HG03135 (cell line): ENCODE data around the gene SMURF1.

ENCODE experiments used
- ATAC-seq: cut with Tn5 transposase; IDR thresholded peaks from one replicate; pipeline ENCODE4 v1.9.1; 2021; ENCODE audit warnings: mild to moderate bottlenecking, moderate library complexity; ENCODE audit not compliant: unreplicated experiment

The SMURF1 gene

GRCh38 chr7:99098824-99099498 is 44.9 kb downstream of the SMURF1 start:
- ATAC-seq, result no peak

DNA sequence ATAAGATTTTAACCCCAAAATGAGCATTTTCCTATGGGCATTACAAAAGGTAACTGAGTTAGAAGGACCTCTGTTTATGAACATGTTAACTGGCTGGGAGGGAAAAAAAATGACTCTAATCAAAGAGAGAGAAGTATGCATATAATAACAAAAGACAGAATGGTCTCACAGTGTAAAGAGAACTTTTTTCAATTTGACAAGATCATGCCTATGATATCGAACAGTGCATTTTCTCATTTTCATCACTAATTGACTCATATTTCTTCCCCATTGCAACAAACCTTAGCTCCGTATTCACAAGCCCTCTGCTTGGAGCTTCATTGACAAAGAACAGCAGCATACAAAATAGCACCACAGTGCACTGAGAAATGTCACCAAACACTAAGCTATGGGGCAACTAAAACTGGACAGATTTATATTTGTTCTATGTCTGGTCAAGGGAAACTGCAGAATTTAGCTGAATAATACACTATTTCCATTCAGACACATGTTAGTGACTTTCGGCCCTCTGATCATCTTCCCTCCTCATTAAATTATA is 45.6 kb downstream of the SMURF1 start:
- ATAC-seq, result no peak

- ATAC-seq, result no peak
Measured at GRCh38 chr7:99097730-99098129, 46.2 kb downstream of the SMURF1 start.

GRCh38 chr7:99096124-99096887 is 47.6 kb downstream of the SMURF1 start:
- ATAC-seq, result no peak

DNA sequence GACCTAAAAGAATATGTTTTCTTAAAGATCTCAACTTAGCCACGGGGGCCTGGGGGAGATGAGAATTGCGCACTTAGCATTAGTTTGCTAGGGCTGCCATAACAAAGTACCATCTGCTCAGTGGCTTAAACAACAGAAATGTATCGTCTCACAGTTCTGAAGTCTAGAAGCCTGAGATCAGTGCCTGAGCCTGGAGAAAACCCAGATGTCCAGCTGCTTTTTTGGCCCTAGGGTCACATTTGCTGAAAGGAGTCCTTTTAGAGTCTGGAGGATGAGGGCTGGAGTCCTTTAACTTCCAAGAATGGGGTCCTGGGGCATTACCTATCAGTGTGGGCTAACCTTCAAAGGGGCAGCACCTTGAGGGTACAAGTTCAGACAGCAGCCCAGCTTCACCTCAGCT is 48.2 kb downstream of the SMURF1 start:
- ATAC-seq, result no peak

GRCh38 chr7:99094401-99094800 is 49.5 kb downstream of the SMURF1 start:
- ATAC-seq, result no peak

- no peak for ATAC-seq
Measured at GRCh38 chr7:99092064-99092720, 51.7 kb downstream of the SMURF1 start.

DNA sequence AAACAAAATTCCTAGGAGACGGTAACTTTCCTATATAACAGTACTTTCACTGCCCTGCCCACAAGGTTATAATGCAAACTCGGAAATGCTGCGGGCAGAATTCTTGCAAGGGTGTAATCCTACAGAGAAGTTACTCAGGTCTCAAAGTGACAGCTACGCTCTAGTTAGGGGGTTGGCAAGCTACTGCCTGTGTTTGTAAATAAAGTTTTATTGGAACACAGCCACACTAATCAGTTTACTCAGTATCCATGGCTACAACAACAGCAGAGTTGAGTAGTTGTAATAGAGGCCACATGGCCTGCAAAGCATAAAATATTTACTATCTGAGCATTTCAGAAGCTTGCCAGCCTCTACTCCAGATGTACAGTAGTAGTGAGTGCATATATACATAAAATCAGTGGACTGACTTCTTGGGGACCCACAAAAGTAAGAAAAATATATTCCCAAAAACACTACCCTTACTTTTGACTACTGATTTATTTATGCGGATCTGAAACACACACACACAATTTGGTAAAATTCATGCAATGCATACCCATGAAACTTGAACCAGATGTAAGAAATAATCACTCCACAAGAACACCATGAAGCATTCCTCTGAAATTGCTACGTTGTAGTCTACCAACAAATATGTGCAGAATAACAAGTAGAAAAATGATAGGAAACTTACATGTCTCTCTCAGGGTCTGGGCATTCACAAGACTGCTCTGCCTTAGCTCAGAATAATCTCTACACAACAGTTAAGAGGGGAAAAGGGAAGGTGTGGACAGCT is 53.0 kb downstream of the SMURF1 start:
- ATAC-seq, result no peak

DNA sequence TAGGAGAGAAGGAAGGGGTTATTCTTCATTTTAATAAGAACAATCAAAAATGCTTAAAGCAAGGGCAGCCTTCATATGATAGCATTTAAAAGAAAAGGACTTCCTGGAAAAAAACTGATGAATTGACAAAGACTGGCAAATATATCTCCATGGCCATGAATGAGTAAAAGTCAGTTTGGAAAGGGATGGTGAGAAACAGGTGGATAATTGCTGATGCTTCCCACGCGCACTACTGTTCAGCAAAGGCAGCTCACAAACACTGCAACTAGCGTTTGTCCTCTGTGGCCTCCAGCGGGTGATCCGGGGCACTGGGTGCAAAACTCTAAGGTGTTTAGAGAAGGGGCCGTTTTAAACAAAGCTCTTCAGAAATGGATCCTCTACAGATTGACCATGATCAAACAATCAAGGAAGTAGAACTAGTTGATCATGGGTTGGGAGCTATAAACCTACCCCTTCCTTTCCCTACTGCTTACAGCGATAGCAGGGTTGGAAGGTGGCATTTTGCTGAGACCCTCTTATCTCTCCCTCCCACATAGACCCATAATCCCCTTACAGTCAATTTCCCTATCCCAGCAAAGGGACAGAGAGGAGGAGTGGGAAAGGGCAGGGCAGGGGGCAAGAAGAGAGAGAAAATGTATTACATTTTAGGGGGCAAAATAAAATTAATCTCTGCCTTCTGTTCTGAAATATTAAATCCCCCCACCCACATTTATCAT is 53.8 kb downstream of the SMURF1 start:
- no peak for ATAC-seq

DNA sequence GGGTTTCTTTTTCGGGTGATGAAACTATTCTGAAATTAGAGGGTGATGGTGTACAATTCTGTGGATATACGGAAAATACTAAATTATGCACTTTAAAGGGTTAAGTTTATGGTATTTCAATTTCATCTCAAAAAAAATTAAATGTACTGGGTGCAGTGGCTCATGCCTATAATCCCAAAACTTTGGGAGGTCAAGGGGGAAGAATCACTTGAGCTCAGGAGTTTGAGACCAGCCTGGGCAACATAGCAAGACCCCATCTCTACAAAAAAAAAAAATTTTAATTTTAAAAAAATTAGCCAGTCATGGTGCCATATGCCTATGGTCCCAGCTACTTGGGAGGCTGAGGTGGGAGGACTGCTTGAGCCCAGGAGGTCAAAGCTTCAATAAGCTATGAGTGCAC is 57.0 kb downstream of the SMURF1 start:
- ATAC-seq, result no peak

DNA sequence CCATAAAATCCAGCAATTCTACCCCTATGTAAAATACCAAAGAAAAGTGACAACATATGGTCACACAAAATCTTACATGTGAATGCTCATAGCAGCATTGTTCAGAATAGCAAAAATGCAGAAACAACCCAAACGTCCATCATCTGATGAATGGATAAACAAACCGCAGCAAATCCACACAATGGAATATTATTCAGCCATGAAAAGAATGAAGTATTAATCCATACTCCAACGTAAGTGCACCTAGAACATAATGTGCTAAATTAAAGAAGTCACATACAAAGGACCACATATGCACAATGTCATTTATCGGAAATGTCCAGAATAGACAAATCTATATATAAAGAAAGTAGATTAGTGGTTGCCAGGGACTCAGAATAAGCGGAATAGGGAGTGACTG is 57.4 kb downstream of the SMURF1 start:
- no peak for ATAC-seq

DNA sequence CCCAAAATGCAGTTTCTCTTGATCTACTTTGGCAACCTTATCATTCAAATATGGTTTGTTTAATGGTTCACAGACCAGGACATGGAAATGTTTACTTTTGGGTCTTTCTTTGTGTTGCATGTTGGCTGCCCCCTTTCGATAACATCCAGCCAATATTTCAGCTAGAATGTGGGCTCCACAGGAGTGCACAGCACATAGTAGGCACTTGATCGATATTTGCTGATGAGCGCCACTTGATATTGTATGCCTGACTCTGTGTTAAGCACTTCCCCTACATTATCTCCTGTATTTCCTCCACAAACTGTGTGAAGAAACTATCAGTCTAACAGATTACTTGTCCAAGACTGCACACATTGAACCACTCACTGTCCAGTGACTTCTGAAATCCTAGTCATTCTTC is 60.2 kb downstream of the SMURF1 start:
- no peak for ATAC-seq

DNA sequence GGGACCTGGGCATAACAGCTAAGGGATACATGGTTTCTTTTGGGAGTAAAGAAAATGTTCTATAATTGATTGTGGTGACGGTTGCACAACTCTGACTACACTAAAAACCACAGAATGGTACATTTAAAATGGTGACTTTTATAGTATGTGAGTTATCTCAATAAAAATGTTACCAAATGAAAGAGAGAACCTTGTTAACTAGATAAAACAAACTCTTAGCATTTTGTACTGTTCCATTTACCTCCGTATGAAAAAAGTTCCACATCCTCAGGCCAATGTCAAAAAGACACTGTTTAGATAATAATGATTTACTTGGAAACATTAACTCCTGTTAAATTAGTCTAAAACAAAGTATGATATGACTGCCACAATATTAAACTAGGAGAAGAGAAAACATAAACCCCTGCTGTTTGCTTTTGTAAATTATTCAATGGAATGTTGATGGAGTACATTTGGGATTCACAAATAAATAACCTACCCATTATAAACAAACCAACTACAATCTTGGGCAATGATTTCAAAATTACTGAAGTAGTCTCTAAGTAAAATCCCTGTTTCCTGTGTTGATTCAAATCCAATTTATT is 60.7 kb downstream of the SMURF1 start:
- ATAC-seq, result no peak

- ATAC-seq, result no peak
Measured at GRCh38 chr7:99080679-99081078, 63.2 kb downstream of the SMURF1 start.

GRCh38 chr7:99079104-99079503 is 64.8 kb downstream of the SMURF1 start:
- no peak for ATAC-seq

DNA sequence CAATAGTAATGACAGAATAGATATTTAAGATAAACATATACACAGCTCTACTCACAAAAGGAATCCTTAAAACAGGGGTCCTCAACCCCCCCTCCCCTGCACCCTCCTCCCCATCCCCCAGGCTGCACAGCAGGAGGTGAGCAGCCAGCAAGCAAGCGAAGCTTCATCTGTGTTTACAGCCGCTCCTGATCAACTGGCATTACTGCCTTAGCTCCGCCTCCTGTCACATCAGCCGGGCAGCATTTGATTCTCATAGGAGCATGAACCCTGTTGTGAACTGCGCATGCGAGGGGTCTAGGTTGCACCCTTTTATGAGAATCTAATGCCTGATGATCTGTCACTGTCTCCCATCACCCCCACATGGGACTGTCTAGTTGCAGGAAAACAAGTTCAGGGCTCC is 65.5 kb downstream of the SMURF1 start:
- ATAC-seq, result no peak

DNA sequence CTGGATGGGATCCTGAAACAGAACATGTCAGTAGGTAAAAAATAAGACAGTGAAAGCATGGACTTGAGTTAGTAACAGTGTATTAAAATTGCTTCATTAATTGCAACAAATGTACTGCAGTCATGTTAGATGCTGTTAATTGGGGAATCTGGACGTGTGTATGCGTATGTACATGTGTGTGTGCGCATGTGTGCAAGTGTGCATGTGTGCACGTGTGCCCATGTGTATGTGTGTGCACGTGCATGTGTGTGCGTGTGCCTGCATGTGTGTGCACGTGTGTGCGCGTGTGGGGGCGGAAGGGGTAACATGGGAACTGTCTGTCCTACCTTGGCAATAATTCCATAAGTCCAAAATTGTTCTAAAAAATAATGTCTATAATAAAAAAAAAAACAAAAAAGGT is 67.3 kb downstream of the SMURF1 start:
- ATAC-seq, result no peak

DNA sequence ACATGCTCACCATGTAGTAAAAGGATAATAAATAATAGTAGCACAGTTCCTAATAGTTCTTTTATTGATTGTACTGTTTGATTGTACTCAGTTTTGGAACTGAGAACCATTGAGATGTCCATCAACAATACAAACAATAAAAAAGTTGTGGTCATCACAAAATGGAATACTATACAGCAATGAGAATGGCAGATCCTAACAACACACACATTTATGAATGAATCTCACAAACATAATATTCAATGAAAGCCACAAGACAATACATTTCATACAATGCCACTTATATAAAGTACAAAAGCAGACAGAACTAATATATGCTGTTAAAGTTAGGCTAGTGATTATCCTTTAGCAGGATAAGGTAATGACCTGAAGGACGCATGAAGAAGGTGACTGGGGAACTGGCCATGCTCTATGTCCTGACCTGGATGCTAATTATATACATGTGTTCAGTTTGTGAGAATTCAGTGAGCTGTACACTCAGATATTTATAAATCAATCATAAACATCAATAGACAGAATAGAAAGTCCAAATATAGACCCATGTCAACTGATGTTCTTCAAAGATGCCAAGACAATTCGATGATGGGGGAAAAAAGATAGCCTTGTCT is 70.0 kb downstream of the SMURF1 start:
- no peak for ATAC-seq

DNA sequence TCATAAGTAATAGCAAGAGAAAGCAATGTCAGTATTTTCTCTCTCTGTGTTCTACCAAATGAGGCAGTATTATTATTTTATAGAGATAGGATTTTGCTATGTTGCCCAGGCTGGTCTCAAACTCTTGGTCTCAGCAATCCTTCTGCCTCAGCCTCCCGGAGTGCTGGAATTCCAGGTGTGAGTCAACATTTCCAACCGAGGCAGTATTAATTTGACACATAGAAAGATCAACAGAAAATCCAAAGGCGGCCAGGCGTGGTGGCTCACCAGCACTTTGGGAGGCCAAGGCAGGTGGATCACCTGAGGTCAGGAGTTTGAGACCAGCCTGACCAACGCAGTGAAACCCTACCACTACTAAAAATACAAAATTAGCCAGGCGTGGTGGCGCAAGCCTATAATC is 71.8 kb downstream of the SMURF1 start:
- no peak for ATAC-seq

- no peak for ATAC-seq
Measured at GRCh38 chr7:99070361-99070760, 73.5 kb downstream of the SMURF1 start.
